ENCODE data around the gene IFT122.

- no peak for TF ChIP-seq CTCF (IDR thresholded peaks at IDR 0.05)
- no peak for TF ChIP-seq POLR2A (IDR thresholded peaks at IDR 0.05)
- peak; percentile 21 for TF ChIP-seq POLR2AphosphoS5 (IDR thresholded peaks at IDR 0.05)
These were observed 121.0 kb downstream of the IFT122 start for GRCh38 chr3:129560911-129561594.
